NCI-H82 (cell line): ENCODE measurements around the gene ATAD2B.

Source experiments
- DNase-seq: peaks from one replicate; lab custom pipeline; 2025; lab: John Stamatoyannopoulos, UW

The ATAD2B gene

DNA sequence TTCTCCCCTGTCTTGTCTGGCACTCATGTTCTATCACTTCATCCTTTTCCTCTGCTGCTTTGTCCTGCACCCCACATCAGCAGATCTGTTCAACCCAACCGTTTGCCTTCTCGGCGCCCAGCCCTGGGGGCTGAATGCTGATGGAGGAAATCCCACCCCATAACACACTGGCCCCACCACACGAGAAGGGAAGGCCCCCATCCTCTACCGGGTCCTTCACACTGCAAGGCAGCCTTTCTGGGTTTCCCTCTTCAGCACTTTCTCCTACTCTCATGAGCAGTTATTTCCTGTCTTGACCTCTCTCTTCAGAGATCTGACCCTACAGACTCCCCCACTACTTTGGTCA, 227.4 kb downstream of the ATAD2B start:
- no peak for DNase-seq

DNA sequence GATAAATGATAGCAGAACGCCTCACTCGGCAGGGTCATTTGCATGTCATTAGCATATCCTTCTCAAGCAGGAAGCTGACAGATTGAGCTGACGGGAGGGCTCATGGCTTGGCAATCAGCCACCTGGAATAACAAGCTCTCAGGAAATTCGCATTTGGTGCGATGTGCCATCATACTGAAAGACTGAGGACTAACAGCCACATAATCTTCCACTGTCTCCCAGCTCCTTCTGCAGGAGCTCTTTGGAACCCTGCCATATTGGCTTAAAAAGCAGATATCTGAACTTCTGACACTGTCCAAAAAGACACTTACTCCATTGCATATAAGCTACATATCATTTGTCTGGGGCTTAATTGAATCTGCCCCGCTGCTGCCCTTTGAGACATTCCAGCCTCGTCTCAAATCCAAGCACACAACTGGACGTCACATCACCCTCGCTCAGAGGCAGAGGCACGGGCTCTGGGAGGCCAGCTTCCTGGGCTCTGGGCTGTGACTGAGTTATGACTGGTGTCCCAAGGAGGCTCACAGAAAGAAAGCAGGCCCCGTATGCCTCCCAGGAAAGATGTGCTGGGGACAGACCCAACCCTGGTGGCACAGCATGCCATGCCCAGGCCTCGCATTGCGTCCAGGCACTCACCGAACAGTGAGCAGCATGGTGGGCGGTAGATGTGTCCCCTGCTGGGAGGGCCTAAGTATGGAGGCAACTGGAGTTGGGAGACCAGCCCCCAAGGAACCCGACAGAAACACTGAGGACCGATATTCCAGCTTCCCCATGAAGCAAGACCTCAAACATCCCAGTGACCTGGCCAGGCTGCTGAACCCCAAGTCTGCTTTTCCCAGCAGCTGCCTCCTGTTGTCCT, 228.0 kb downstream of the ATAD2B start:
- DNase-seq: no peak
